AG08395 (cell line): ENCODE data around the gene CCDC80.

Experiments used
- DNase-seq: peaks from one replicate; pipeline ENCODE4 v3.0.0; 2012; ENCODE audit warnings: mixed read lengths, low spot score

CCDC80 gene

GRCh38 chr3:112633757-112634156, 7.2 kb downstream of the CCDC80 start:
- no peak for DNase-seq

GRCh38 chr3:112633191-112633590, 7.8 kb downstream of the CCDC80 start:
- no peak for DNase-seq

GRCh38 chr3:112632596-112632995, 8.3 kb downstream of the CCDC80 start:
- DNase-seq: no peak

GRCh38 chr3:112631257-112631656, 9.7 kb downstream of the CCDC80 start:
- DNase-seq: no peak

GRCh38 chr3:112629425-112629824, 11.5 kb downstream of the CCDC80 start:
- DNase-seq: peak; percentile 87

- no peak for DNase-seq
Observed at GRCh38 chr3:112627919-112628466, 12.9 kb downstream of the CCDC80 start.

GRCh38 chr3:112627419-112627818, 13.5 kb downstream of the CCDC80 start:
- no peak for DNase-seq

- no peak for DNase-seq
Observed at GRCh38 chr3:112623717-112624116, 17.2 kb downstream of the CCDC80 start.

GRCh38 chr3:112623213-112623612, 17.7 kb downstream of the CCDC80 start:
- no peak for DNase-seq

- peak; percentile 49 for DNase-seq
Observed at GRCh38 chr3:112619295-112619694, 21.6 kb downstream of the CCDC80 start.

- DNase-seq: no peak
Observed at GRCh38 chr3:112617285-112617684, 23.7 kb downstream of the CCDC80 start.

- no peak for DNase-seq
Observed at GRCh38 chr3:112615989-112616731, 24.8 kb downstream of the CCDC80 start.

- DNase-seq: no peak
Observed at GRCh38 chr3:112611752-112612515, 29.0 kb downstream of the CCDC80 start.

GRCh38 chr3:112610121-112610520, 30.8 kb downstream of the CCDC80 start:
- peak; percentile 77 for DNase-seq

- DNase-seq: no peak
Observed at GRCh38 chr3:112607863-112608262, 33.1 kb downstream of the CCDC80 start.

- no peak for DNase-seq
Observed at GRCh38 chr3:112606098-112606497, 34.8 kb downstream of the CCDC80 start.

GRCh38 chr3:112605285-112605684, 35.7 kb downstream of the CCDC80 start:
- DNase-seq: peak; percentile 54

- DNase-seq: peak; percentile 42
Observed at GRCh38 chr3:112604536-112604935, 36.4 kb downstream of the CCDC80 start.

GRCh38 chr3:112602217-112602838, 38.6 kb downstream of the CCDC80 start:
- DNase-seq: no peak

- DNase-seq: no peak
Observed at GRCh38 chr3:112598731-112599130, 42.2 kb downstream of the CCDC80 start.

GRCh38 chr3:112597945-112598344, 43.0 kb downstream of the CCDC80 start:
- DNase-seq: no peak

GRCh38 chr3:112594856-112595255, 46.1 kb downstream of the CCDC80 start:
- DNase-seq: no peak

GRCh38 chr3:112593258-112593657, 47.7 kb downstream of the CCDC80 start:
- DNase-seq: no peak
